Measurements from ENCODE around the gene EXOG.

The EXOG gene, protein sequence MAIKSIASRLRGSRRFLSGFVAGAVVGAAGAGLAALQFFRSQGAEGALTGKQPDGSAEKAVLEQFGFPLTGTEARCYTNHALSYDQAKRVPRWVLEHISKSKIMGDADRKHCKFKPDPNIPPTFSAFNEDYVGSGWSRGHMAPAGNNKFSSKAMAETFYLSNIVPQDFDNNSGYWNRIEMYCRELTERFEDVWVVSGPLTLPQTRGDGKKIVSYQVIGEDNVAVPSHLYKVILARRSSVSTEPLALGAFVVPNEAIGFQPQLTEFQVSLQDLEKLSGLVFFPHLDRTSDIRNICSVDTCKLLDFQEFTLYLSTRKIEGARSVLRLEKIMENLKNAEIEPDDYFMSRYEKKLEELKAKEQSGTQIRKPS

GRCh38 chr3:38496131-38496910, at the start of gene EXOG:
Gene EXOG (plus strand): TSS chr3:38496340. CDS start chr3:38496368, 28 bp downstream.
- DNase-seq (ENCODE audit: low spot score), result peak; percentile 91

DNA sequence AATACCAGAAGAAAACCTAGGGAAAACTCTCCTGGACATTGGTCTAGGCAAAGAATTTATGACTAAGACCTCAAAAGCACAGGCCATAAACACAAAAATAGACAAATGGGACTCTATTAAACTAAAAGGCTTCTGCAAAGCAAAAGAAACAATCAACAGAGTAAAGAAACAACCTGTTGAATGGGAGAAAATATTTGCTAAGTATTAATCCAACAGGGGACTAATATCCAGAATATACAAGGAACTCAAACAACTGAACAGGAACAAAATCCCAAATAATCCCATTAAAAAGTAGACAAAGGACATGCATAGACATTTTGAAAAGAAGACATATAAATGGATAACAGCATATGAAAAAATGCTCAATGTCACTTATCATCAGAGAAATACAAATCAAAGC, 49.3 kb upstream of the EXOG start:
- DNase-seq (ENCODE audit: low spot score), result no peak

- DNase-seq (ENCODE audit: low spot score), result no peak
Observed at GRCh38 chr3:38450853-38451252, 45.3 kb upstream of the EXOG start.

DNA sequence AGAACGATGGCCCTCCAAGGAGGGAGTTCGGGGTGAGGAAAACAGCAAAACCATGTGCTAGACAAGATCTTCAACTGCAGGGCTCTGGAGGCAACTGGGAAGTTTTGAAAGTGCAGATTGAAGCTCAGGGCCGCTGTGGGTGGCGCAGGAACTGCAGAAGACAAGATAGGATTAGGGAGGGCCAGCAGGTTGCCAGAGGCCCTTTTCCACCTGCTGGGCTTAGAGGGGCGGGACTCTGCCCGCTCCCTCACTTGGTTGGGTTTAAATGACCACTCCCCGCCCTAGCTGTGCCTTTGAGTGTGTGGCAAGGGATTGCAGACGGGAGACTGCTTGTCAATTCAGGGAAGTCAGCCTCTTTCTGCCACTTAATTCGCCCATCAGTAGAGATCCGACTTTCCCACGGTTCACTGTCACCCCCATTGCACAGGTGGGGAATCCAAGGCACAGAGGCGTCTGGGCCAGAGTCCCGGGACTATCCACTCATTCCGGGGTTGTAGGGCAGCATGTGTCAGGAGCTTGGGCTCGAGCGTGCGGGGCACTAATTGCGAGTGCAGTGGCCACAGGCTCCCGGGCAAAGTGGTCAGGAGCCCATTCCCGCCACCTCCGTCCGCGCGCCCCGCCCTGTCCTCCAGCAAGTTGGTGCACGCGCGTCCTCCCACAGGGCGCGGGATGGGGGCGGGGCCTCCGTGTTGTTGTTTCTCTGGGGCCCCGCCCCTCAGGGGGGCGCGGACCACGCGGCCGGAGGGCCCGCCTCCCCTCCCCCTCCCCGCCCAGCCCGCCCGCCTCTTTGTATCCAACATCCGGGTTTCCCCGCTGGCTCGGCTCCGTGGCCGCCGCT, 42.8 kb upstream of the EXOG start, which contains the start of gene ACVR2B:
ACVR2B (plus strand) TSS at position 816 of the 838 bp plus-strand sequence. CDS start 433 bp downstream, outside the sequence.
- DNase-seq (ENCODE audit: low spot score), result peak; percentile 82

DNA sequence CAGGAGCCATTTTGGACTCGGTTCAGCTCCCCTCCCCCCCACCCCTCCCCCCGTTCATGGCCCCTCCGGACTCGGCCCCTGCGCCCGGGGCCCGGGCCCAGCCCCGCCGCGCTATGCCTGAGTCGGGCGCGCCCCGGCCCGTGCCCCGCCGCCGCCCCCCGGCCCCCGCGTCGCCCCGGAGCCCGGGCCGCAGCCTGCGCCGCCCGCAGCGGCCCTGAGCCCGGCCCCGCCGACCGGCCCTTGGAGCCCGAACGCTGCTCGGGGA, 42.3 kb upstream of the EXOG start:
- DNase-seq (ENCODE audit: low spot score), result no peak

DNA sequence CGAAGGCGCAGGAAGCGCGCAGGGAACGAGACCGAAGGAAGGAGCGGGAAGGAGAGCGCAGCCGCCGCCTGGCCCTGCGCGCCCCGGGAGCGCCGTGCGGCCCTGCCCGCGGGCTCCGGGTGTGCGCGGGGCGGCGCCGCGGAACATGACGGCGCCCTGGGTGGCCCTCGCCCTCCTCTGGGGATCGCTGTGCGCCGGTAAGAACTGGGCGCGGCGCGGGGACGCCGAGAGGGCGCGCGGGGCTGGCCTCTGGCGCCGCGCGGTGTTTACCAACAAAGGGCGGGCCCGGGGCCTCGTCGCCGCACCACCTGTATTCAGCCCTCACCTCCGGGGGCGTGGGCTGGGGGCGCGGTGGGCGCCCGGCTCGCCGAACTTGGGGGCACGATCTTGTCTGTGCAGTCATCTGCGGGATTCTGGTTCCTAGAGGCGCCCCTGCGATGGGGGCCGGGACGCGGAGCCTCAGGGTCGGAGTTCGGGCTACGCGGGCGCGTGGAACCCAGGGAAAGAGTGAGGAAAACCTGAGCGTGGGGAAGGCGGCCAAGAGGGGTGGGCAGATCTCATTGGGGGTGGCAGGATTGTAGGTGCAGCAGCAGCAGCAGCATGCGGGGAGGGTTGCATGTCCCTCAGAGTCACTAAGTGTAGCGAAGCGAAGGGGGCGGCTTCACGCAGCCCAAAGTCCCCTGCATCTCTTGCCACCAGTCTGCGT, 41.8 kb upstream of the EXOG start:
- peak; percentile 51 for DNase-seq (ENCODE audit: low spot score)

DNA sequence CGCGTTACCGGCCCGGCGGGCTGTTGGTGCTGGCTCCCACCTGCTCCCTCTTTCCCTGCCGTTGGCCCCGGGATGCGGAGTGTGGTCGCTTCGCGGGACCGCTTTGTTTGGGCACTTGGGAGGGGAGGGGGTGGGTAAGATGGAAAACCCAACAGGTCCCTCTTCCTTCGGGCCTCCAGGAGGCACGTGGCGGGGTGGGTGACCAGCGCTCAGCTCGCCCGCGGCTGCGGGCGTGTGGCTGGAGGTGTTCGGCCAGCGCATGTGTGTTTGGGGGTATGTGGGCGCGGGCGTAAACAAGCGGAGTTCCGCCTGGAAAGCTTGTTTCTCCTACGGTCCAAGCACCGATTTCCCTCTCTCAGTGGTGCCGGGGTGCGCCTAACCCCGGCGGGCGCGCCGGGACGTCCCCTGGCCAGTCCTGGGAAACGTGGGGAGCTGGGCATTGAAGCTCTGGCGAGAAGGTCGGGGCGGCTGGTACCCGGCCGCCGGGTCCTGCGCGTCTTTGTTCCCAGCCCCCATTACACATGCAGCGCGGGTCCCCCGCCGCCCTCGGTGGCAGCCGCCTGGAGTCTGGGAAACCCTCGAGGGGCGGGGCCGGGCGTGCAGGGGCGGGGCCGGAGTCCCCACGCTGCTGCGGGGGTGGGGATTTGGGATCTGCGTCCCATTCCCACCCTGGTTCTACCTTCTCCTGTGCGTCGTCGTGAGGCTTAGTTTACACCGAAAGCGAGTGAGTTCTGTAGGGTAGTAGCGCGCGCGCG, 41.1 kb upstream of the EXOG start:
- DNase-seq (ENCODE audit: low spot score), result peak; percentile 88

- no peak for DNase-seq (ENCODE audit: low spot score)
Observed at GRCh38 chr3:38455639-38456430, 40.3 kb upstream of the EXOG start.

GRCh38 chr3:38457111-38458003, 38.8 kb upstream of the EXOG start:
- DNase-seq (ENCODE audit: low spot score), result peak; percentile 50

- peak; percentile 52 for DNase-seq (ENCODE audit: low spot score)
Observed at GRCh38 chr3:38458796-38459498, 37.2 kb upstream of the EXOG start.

DNA sequence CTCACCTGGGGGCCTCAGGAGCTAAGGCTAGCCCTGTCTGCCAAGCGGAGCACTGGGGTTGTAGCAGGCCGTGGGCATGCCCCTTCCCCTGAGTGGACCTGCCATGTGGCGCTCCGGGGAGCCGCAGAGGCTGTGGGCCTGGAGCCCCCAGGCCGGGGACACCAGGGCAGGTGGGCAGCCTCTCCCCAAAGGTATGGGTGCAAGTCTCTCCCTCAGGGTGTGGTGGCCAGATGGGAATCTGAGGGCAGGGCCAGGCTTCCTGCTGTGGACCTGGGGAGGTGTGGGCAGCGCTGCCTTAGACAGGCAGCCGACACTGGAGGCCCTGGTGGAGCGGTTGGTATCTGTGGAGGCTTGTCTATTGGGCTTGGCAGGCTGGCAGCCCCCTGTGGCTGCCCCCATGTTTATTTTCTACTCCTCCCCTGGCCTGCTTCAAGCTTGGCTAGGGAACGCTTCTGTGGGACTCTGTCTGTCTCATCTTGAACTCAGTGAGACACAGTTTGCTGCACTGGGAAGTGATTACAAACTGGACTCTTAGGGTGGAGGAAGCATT, 36.6 kb upstream of the EXOG start:
- no peak for DNase-seq (ENCODE audit: low spot score)

- no peak for DNase-seq (ENCODE audit: low spot score)
Observed at GRCh38 chr3:38460377-38461270, 35.5 kb upstream of the EXOG start.

GRCh38 chr3:38465588-38466154, 30.5 kb upstream of the EXOG start:
- no peak for DNase-seq (ENCODE audit: low spot score)

GRCh38 chr3:38468765-38469164, 27.4 kb upstream of the EXOG start:
- no peak for DNase-seq (ENCODE audit: low spot score)

- no peak for DNase-seq (ENCODE audit: low spot score)
Observed at GRCh38 chr3:38469852-38470251, 26.3 kb upstream of the EXOG start.

GRCh38 chr3:38471260-38471857, 24.8 kb upstream of the EXOG start:
- no peak for DNase-seq (ENCODE audit: low spot score)

- DNase-seq (ENCODE audit: low spot score), result no peak
Observed at GRCh38 chr3:38472342-38472741, 23.8 kb upstream of the EXOG start.

Measured in SW480 (cell line).